NCI-H1930 (cell line): Measurements from ENCODE around the gene DSC3.

Source experiments
- DNase-seq, 2 experiments: peaks; one replicate each; lab custom pipeline; 2025; lab: John Stamatoyannopoulos, UW

DSC3 gene

GRCh38 chr18:30971338-30971956 is 71.1 kb downstream of the DSC3 start:
- peak; percentile 11 to 57 for DNase-seq

- peak in 1 of 2 experiments; percentile 5 for DNase-seq
Observed at GRCh38 chr18:30970196-30970816, 72.2 kb downstream of the DSC3 start.

DNA sequence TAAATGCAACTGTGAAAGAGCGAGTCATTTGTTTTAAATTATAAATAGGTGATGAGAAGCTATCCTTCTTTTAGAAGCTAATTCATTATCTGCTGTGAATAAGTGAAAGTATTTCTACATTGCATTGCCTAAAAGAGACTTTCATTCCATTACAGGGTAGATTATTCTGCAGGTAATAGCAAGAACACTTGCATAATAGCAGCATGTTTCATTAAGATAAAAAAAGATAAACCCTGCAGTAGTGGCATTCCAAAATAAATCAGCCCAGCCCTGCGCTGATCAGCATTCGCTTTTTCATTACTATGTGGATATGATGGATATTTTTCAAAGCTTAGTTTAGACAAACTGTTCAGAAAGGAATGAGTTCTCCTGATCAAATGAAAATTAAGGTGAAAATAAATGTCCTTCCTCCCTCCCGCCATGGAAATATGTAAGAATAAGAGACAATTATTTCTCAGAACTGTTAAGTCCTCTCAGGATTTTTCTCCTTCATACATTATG is 72.8 kb downstream of the DSC3 start:
- DNase-seq: no peak

DNA sequence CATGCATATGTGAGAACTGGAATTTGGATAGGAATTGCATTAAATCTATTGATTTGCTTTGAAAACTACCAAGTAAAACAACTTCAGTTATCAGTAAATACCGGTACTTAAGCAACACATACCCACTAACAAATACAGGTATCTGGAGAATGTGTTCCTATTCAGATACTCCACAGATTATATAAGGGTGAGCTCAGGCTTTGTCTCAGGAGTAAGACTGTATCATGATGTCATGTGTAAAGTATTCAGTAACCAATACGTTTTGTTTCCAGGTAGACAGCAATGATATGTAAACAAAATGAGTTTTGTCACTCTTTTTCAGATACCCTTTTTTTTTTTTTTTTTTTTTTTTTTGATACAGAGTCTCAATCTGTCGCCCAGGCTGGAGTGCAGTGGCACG is 74.8 kb downstream of the DSC3 start:
- DNase-seq: no peak

DNA sequence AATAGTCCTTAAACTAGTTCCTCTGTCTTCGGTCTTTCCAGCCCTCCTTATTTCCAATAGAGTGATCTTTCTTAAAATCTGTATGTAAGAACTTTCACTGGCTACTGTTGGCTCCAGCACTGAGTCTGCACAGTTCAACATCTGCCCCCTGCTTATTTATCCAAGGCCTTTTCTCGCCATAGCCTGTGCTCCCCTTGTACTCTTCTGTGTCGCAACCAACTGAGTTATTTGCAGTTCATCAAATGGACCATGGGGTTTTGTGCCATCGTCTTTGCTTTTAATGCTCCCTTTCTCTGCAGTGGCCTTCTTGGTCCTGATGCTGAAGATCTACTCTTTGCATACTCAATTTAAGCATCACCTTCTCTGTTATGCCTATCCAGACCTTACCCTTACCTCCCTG is 77.3 kb downstream of the DSC3 start:
- no peak for DNase-seq

DNA sequence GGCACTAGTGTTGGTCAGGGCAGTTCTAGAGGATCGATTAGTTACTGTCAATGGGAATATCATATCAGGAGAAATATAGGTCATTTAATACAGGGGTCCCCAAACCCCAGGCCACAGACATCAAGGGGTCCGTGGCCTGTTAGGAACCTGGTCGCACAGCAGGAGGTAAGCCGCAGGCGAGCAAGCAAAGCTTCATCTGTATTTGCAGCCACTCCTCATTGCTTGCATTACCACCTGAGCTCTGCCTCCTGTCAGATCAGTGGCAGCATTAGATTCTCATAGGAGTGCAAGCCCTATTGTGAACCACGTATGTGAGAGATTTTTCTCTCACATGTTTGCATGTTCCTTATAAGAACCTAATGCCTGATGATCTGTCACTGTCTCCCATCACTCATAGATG is 81.9 kb downstream of the DSC3 start:
- no peak for DNase-seq

DNA sequence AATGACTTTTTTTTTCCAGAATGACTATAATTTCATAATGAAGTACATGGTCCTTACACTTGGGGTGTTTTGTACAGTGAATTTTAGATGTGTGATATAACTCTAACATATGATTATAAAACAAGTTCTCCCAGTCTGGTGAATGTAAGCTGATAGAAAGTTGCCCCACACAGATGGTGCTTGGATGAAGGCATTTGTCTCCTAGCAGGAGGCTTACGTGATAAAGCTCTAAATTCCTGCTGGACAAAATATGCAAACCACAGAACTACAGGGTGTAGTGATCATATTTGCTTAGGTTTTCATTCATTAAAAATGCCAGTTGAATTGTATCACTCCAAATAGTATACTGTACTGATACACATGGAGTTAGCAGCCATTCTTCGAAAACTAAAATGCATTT is 85.5 kb downstream of the DSC3 start:
- DNase-seq: no peak

DNA sequence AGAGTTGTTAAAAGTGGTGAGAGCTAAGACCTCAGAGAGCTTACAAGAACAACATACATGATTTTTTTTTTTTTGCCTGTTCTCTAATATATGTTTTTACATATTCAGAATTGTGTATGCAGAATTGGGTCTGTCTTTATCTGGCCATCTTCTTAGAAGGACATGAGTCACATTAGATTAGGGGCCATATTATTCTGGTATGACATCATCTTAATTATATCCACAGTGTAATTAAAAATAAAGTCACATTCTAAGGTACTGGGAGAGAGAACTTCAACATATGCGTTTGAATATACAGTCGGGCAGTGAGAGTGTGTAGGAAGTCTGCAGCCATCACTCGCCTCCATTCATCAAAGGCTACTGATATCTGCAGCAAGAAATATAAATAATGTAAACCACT is 88.3 kb downstream of the DSC3 start:
- no peak for DNase-seq

- DNase-seq: no peak
Observed at GRCh38 chr18:30945761-30946160, 96.8 kb downstream of the DSC3 start.

GRCh38 chr18:30944773-30945417 is 97.6 kb downstream of the DSC3 start:
- no peak for DNase-seq

- DNase-seq: no peak
Observed at GRCh38 chr18:30940952-30941539, 101.5 kb downstream of the DSC3 start.
